Heart right ventricle (tissue), 16 donors: Measurements from ENCODE around the gene KIF26B. TPM values are rescaled to one million over a fixed set of nuclear protein-coding genes. Genes with fewer than 3 reads are reported as not detected.

Source experiments
- ATAC-seq, 8 donors: fragments of 200-7000 bp; cut with Tn5 transposase; one replicate each; pipeline ENCODE4 v1.9.1; 2020; ENCODE audit warnings: mild to moderate bottlenecking in 8 of 8, moderate library complexity in 8 of 8, moderate number of reproducible peaks in 1 of 8
- DNase-seq, 2 donors: peaks; one replicate each; pipeline ENCODE4 v3.0.0-alpha.2; 2020
- H3K27ac ChIP-seq, 10 donors: fragments of 200-600 bp; sonication (generic) in 2 of 10; one replicate each; pipeline versions ENCODE4 v1.5.0 to v1.8.0; 2020 to 2022; ENCODE audit warnings: mild to moderate bottlenecking in 3 of 10
- H3K27me3 ChIP-seq, 7 donors: fragments of 200-600 bp; one replicate each; pipeline ENCODE4 v1.8.0; 2021 to 2022; ENCODE audit warnings: mild to moderate bottlenecking in 2 of 7
- H3K36me3 ChIP-seq, 9 donors: fragments of 200-600 bp; sonication (generic) in 1 of 9; one replicate each; pipeline versions ENCODE4 v1.5.0 to v1.8.0; 2020 to 2022; ENCODE audit warnings: mild to moderate bottlenecking in 2 of 9
- H3K4me1 ChIP-seq, 9 donors: fragments of 200-600 bp; sonication (generic) in 1 of 9; one replicate each; pipeline versions ENCODE4 v1.5.0 to v1.8.0; 2020 to 2022; ENCODE audit warnings: mild to moderate bottlenecking in 4 of 9
- H3K4me3 ChIP-seq, 10 donors: fragments of 200-600 bp; sonication (generic) in 2 of 10; one replicate each; pipeline versions ENCODE4 v1.5.0 to v1.8.0; 2020 to 2022; ENCODE audit warnings: mild to moderate bottlenecking in 7 of 10, moderate library complexity in 2 of 10
- H3K9me3 ChIP-seq, 11 donors: fragments of 200-600 bp in 10 of 11; sonication (generic) in 2 of 11; one replicate each; pipeline versions ENCODE4 v1.5.0 to v1.8.0; 2013 to 2022; ENCODE audit warnings: mild to moderate bottlenecking in 2 of 11, control low read depth in 1 of 11, moderate library complexity in 1 of 11
- CTCF ChIP-seq, 9 donors: fragments of 200-600 bp; sonication (generic) in 2 of 9; IDR thresholded peaks; one replicate each; pipeline versions ENCODE4 v1.5.0 to v1.8.0; 2021 to 2022; ENCODE audit warnings: antibody characterized with exemption in 9 of 9, mild to moderate bottlenecking in 5 of 9, moderate library complexity in 1 of 9
- WGBS, 2 donors: extraction: QIAGEN DNeasy Blood & Tissue Kit; methylation state at CpG; one replicate each; pipeline ENCODE4 v1.1.7; 2013; ENCODE audit warnings: inconsistent platforms in 1 of 2; 5-methylcytosine and 5-hydroxymethylcytosine counted together
- intact Hi-C, 10 donors: fragments of 100-400 bp; cut with DNase I; formaldehyde crosslinking; loops; one replicate each; pipeline versions ENCODE4 v1.11.1 to v1.14.2; 2022
- polyA plus RNA-seq, 2 donors: library from polyadenylated mRNA; stranded (reverse); fragments of 200-250 nt; gene quantifications; one replicate each; pipeline ENCODE4 v1.2.3, GENCODE V29; 2013
- total RNA-seq, 10 donors: library from RNA; stranded (reverse); fragmentation: NEBNext Ultra II Directional in 3 of 10; extraction: Animal tissue kit (Norgen Biotek cat#: 25700) in 3 of 10; gene quantifications; one replicate each; pipeline versions ENCODE4 v1.2.1 to v1.2.4, GENCODE V29; 2021 to 2023
- donor health status: Arrhythmogenic right ventricular cardiomyopathy.
- donor health status: ischemic (EF 13 %, LVEDD 7.1; RV severe dilation, severe dysfunction).
- donor health status: healthy with polysubstance abuse.
- donor health status: DM: no; HTN: yes; CAD: no.
- donor health status: DM: no; HTN: no; CAD: no.
- donor health status: ischemic (EF 25% LVEDD 6.9; RV normal size, moderate dysfunction).
- donor health status: ischemic (EF 25% LVEDD 5.7; RV mildly dilated, moderate dysfunction).
- donor health status: healthy.
- donor health status: DM: yes; HTN: yes; CAD: no.
- donor health status: Ischemic cardiomyopathy.
- donor health status: ischemic (EF 35%, LVEDD 5.7; RV mildly dilated, moderate dysfunction).
- donor health status: nonischemic (EF 11% LVEDD 7.7; RV severe dilation, severe dysfunction).
- donor health status: DM: yes; HTN: yes; CAD: no.
- donor health status: PGD.
- donor health status: ischemic (EF 29% LVEDD 5.4; RV normal size, mild dysfunction).
- donor health status: nonischemic (EF 23%, LVEDD 6.1; RV moderate dilation, normal function).

KIF26B gene
- total and polyA plus RNA-seq, 12 donors = 0.66 to 8.8 (median 2.8) TPM

DNA sequence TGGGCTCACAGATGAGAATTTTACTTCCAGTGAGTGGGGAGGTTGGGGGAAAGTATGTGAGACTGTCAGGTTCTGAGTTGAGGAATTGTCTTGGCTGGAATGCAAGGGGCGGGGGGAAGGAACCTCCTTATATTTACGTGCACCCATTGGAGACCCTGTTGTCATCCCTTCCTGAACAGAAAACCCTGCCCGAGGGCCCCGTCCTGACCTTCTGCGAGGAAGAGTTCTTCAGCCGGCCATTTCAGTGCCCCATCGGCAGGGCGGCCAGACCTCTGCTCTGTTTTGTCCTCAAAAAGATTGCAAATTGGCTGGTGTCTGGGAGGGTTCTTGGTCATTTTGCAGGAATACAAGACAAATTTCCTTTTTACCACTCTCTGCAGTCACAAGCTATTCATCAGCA is 7.1 kb downstream of the KIF26B start:
- Histone ChIP-seq H3K9me3 (peaks cover 0 to 6% (median 0%) of the 10 kb centered on the region in 11 donors), H3K27me3 (peaks cover 0 to 59% (median 24%) of the 10 kb centered on the region in 7 donors), H3K4me1 (peaks cover 0 to 14% (median 7%) of the 10 kb centered on the region in 9 donors), H3K4me3 (no peak overlapping the region), H3K36me3 (no peaks in the 10 kb centered on the region), H3K27ac (no peak overlapping the region)
- TF ChIP-seq CTCF (IDR thresholded peaks at IDR 0.05) = no peak
- 87 to 94% methylated on average over 8 of the region's 8 CpGs for WGBS, 2 donors
- ATAC-seq (no peak), DNase-seq (no peak)
- intact Hi-C loops = no loop called here

GRCh38 chr1:245166471-245166885 is 11.7 kb downstream of the KIF26B start:
- DNase-seq = no peak
- intact Hi-C loops = no loop called here
- peak overlapping the region; percentile 11 to 40 (median 32) for H3K4me3 ChIP-seq
- no peak overlapping the region for H3K27ac ChIP-seq
- no peak for TF ChIP-seq CTCF (IDR thresholded peaks at IDR 0.05)
- H3K27me3 ChIP-seq = peaks cover 0 to 38% (median 8%) of the 10 kb centered on the region in 7 donors
- ATAC-seq = peak in 1 of 8 donors; percentile 33
- H3K36me3 ChIP-seq = no peaks in the 10 kb centered on the region
- peaks cover 0 to 17% (median 5%) of the 10 kb centered on the region in 9 donors for H3K4me1 ChIP-seq
- 13 to 26% methylated on average over 10 of the region's 10 CpGs for WGBS, 2 donors
- no peaks in the 10 kb centered on the region for H3K9me3 ChIP-seq

- ATAC-seq = peak in 3 of 8 donors; percentile 40 to 52 (median 42)
- TF ChIP-seq CTCF (IDR thresholded peaks at IDR 0.05) = no peak
- no peaks in the 10 kb centered on the region for H3K36me3 ChIP-seq
- H3K27ac ChIP-seq = no peak overlapping the region
- DNase-seq = peak; percentile 21 to 46
- WGBS, 2 donors = 54 to 66% methylated on average over 13 of the region's 13 CpGs
- intact Hi-C loops = no loop called here
- H3K4me1 ChIP-seq = peaks cover 0 to 17% (median 5%) of the 10 kb centered on the region in 9 donors
- H3K4me3 ChIP-seq = no peak overlapping the region
- peaks cover 0 to 6% (median 0%) of the 10 kb centered on the region in 11 donors for H3K9me3 ChIP-seq
- H3K27me3 ChIP-seq = peaks cover 0 to 33% (median 8%) of the 10 kb centered on the region in 7 donors
These were observed 13.3 kb downstream of the KIF26B start for GRCh38 chr1:245168086-245168485.

DNA sequence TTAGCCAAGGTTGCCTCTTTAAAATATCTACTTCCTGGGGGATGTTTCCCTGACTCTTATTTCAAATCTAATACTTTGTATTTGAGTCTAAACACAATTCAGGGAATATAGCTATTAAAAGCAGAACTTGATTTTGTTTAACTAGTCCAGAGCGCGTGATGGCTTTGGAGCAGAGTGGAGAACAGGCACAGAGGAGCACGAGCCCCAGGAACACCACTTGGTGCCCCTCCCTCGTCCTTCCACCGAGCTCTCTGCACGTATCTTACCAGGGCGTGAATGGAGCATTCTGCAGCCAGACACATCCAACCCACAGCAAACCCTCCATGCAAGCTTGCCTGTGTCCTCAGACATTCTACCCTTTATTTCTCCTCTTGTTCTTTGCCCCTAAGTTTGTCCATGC is 14.1 kb downstream of the KIF26B start:
- WGBS, 2 donors = 77 to 83% methylated on average over 7 of the region's 7 CpGs
- no peaks in the 10 kb centered on the region for H3K36me3 ChIP-seq
- H3K27ac ChIP-seq = no peak overlapping the region
- ATAC-seq = peak in 3 of 8 donors; percentile 42 to 67 (median 46)
- DNase-seq = no peak
- H3K4me1 ChIP-seq = peaks cover 0 to 17% (median 5%) of the 10 kb centered on the region in 9 donors
- no peak overlapping the region for H3K4me3 ChIP-seq
- H3K9me3 ChIP-seq = peaks cover 0 to 6% (median 0%) of the 10 kb centered on the region in 11 donors
- TF ChIP-seq CTCF (IDR thresholded peaks at IDR 0.05) = no peak
- peaks cover 0 to 33% (median 5%) of the 10 kb centered on the region in 7 donors for H3K27me3 ChIP-seq
- intact Hi-C loops = no loop called here
